Adrenal gland (tissue), 5 donors: ENCODE measurements around the gene AP1S2.

Source experiments
- POLR2A ChIP-seq, 2 donors: fragments of 450-650 bp; IDR thresholded peaks; one replicate each; pipeline ENCODE4 v1.6.1; 2017; ENCODE audit warnings: antibody characterized with exemption in 2 of 2, mild to moderate bottlenecking in 2 of 2, moderate library complexity in 1 of 2
- TF ChIP-seq, protein P1 (sequence below), 6 experiments: fragments of 450-650 bp in 4 of 6; fragments of 200-600 bp in 2 of 6; sonication (generic) in 1 of 6; IDR thresholded peaks; 1 replicate in 5 of 6; 2 replicates in 1 of 6; pipeline versions ENCODE4 v1.5.1 to v1.8.0; 2016 to 2021; ENCODE audit warnings: antibody characterized with exemption in 6 of 6, mild to moderate bottlenecking in 2 of 6, moderate library complexity in 1 of 6
- donor health status: DM: no; HTN: no; CAD: no.

DNA sequence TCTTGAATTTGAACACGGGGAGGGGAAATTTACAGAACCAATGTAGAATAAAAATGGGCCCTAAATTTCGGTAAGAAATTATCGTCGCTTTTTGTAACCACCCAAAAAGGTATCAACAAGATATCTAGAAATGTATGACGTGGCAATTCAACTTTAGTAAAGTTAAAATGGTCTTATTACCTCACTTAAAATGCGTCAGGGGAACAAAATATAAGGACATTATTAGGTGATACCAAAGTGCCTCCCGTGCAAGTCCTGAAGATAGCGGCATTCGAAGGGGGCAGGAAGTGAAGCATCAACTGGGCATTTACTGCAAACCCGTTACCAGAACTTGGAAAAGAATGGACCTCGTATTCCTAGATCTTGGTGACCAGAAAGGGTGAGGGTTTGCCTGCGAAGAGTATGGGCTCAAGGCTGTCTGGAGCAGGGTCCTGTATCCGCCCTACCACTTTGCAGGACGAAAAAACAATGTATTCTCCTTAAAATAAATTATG is 980 bp downstream of the AP1S2 start:
- TF ChIP-seq, protein P1, sequence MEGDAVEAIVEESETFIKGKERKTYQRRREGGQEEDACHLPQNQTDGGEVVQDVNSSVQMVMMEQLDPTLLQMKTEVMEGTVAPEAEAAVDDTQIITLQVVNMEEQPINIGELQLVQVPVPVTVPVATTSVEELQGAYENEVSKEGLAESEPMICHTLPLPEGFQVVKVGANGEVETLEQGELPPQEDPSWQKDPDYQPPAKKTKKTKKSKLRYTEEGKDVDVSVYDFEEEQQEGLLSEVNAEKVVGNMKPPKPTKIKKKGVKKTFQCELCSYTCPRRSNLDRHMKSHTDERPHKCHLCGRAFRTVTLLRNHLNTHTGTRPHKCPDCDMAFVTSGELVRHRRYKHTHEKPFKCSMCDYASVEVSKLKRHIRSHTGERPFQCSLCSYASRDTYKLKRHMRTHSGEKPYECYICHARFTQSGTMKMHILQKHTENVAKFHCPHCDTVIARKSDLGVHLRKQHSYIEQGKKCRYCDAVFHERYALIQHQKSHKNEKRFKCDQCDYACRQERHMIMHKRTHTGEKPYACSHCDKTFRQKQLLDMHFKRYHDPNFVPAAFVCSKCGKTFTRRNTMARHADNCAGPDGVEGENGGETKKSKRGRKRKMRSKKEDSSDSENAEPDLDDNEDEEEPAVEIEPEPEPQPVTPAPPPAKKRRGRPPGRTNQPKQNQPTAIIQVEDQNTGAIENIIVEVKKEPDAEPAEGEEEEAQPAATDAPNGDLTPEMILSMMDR (IDR thresholded peaks at IDR 0.05), result no peak
- TF ChIP-seq POLR2A (IDR thresholded peaks at IDR 0.05), result no peak
